Neural cell (in vitro differentiated cells): Measurements from ENCODE around the gene MCOLN1. TPM values are rescaled to one million over a fixed set of nuclear protein-coding genes. Genes with fewer than 3 reads are reported as not detected.

Experiments used
- H2AFZ ChIP-seq: fragments of 200-600, 300-800 bp; sonication (generic), shearing (Covaris generic); 2 replicates; pipeline ENCODE4 v1.6.0; 2014; ENCODE audit warnings: low read depth, mild to moderate bottlenecking, antibody characterized with exemption, low read length, moderate library complexity
- H3F3A ChIP-seq: fragments of 200-600 bp; shearing (Covaris generic); 2 replicates; pipeline ENCODE4 v1.6.1; 2016; ENCODE audit warnings: mild to moderate bottlenecking, moderate library complexity, mixed read lengths, antibody characterized with exemption, low read length; ENCODE audit not compliant: insufficient read depth, poor library complexity, severe bottlenecking
- H3K27ac ChIP-seq: fragments of 200-600, 300-800 bp; sonication (generic), shearing (Covaris generic); 2 replicates; pipeline ENCODE4 v1.5.1; 2014; ENCODE audit warnings: mild to moderate bottlenecking, low read length, moderate library complexity
- H3K27me3 ChIP-seq: fragments of 300-800, 200-600 bp; sonication (generic), shearing (Covaris generic); 2 replicates; pipeline ENCODE4 v1.6.0; 2014; ENCODE audit warnings: mild to moderate bottlenecking, low read depth, low read length, moderate library complexity; ENCODE audit not compliant: insufficient read depth
- H3K36me3 ChIP-seq: fragments of 300-800, 200-600 bp; sonication (generic), shearing (Covaris generic); 2 replicates; pipeline ENCODE4 v1.5.1; 2014; ENCODE audit warnings: mild to moderate bottlenecking, antibody characterized with exemption, low read length, moderate library complexity; ENCODE audit not compliant: insufficient read depth
- H3K4me2 ChIP-seq: fragments of 300-800, 200-600 bp; sonication (generic), shearing (Covaris generic); 2 replicates; pipeline ENCODE4 v1.6.0; 2014; ENCODE audit warnings: mild to moderate bottlenecking, low read length
- H3K4me3 ChIP-seq: fragments of 300-800, 200-600 bp; sonication (generic), shearing (Covaris generic); 2 replicates; pipeline ENCODE4 v1.5.1; 2014; ENCODE audit warnings: mild to moderate bottlenecking, low read length, moderate library complexity
- H3K79me2 ChIP-seq: fragments of 200-600 bp; shearing (Covaris generic); replicated peaks from 2 replicates; pipeline ENCODE4 v1.6.0; 2014; ENCODE audit warnings: mild to moderate bottlenecking, low read length, moderate library complexity; ENCODE audit not compliant: insufficient read depth
- H3K9ac ChIP-seq: fragments of 300-800, 200-600 bp; sonication (generic), shearing (Covaris generic); 2 replicates; pipeline ENCODE4 v1.6.1; 2016; ENCODE audit warnings: mild to moderate bottlenecking, low read length, mixed read lengths
- H3K9me2 ChIP-seq: fragments of 200-600 bp; shearing (Covaris generic); 2 replicates; pipeline ENCODE4 v1.6.1; 2016; ENCODE audit warnings: mild to moderate bottlenecking, low read length, mixed read lengths; ENCODE audit not compliant: insufficient read depth
- H3K9me3 ChIP-seq: fragments of 200-600, 300-800 bp; sonication (generic), shearing (Covaris generic); 2 replicates; pipeline ENCODE4 v1.6.1; 2016; ENCODE audit warnings: mild to moderate bottlenecking, mixed run types, low read length, moderate library complexity, mixed read lengths
- H4K20me1 ChIP-seq: fragments of 200-600 bp; shearing (Covaris generic); 2 replicates; pipeline ENCODE4 v1.6.1; 2016; ENCODE audit warnings: mild to moderate bottlenecking, mixed run types; ENCODE audit not compliant: insufficient read depth
- CTCF ChIP-seq: fragments of 450-650 bp; IDR thresholded peaks from 2 replicates; pipeline ENCODE4 v1.5.1; 2014; ENCODE audit warnings: antibody characterized with exemption, mild to moderate bottlenecking, moderate library complexity; ENCODE audit not compliant: poor library complexity, severe bottlenecking
- EP300 ChIP-seq: fragments of 450-650 bp; conservative IDR thresholded peaks from 2 replicates; pipeline ENCODE4 v1.6.1; 2014; ENCODE audit warnings: antibody characterized with exemption, mild to moderate bottlenecking, moderate library complexity; ENCODE audit not compliant: poor library complexity, severe bottlenecking
- EZH2 ChIP-seq: fragments of 200-600, 300-800 bp; shearing (Covaris generic), sonication (generic); IDR thresholded peaks from 2 replicates; pipeline ENCODE4 v1.6.1; 2014; ENCODE audit warnings: antibody characterized with exemption, low read length, borderline replicate concordance, mild to moderate bottlenecking; ENCODE audit not compliant: insufficient read depth, poor library complexity, severe bottlenecking
- MXI1 ChIP-seq: fragments of 450-650 bp; conservative IDR thresholded peaks from 2 replicates; pipeline ENCODE4 v1.6.1; 2014; ENCODE audit warnings: antibody characterized with exemption, mild to moderate bottlenecking; ENCODE audit not compliant: poor library complexity, severe bottlenecking
- POLR2AphosphoS5 ChIP-seq: IDR thresholded peaks from 2 replicates; pipeline ENCODE4 v1.6.1; 2012
- RAD21 ChIP-seq: fragments of 450-650 bp; conservative IDR thresholded peaks from 2 replicates; pipeline ENCODE4 v1.6.1; 2014; ENCODE audit warnings: antibody characterized with exemption, mild to moderate bottlenecking, moderate library complexity
- REST ChIP-seq: IDR thresholded peaks from 2 replicates; pipeline ENCODE4 v1.6.1; 2012; ENCODE audit warnings: borderline replicate concordance
- SMC3 ChIP-seq: fragments of 450-650 bp; conservative IDR thresholded peaks from 2 replicates; pipeline ENCODE4 v1.6.1; 2014; ENCODE audit warnings: antibody characterized with exemption, mild to moderate bottlenecking, moderate library complexity; ENCODE audit not compliant: poor library complexity
- TAF1 ChIP-seq: IDR thresholded peaks from 2 replicates; pipeline ENCODE4 v1.6.1; 2012; ENCODE audit warnings: low read depth
- polyA plus RNA-seq: library from polyadenylated mRNA; depleted of rRNA; stranded (reverse); fragments of >200 nt; gene quantifications from 2 replicates; pipeline ENCODE4 v1.2.3, GENCODE V29; 2014

MCOLN1 gene
- polyA plus RNA-seq, 1 donor from 2014 or later = 16.9 TPM

GRCh38 chr19:7533281-7533885 is 11.0 kb downstream of the MCOLN1 start:
- peak overlapping the region; percentile 86 for H3K9ac ChIP-seq
- no peaks in the 10 kb centered on the region for H3K9me3 ChIP-seq
- H3K79me2 ChIP-seq = no peaks in the 10 kb centered on the region
- H2AFZ ChIP-seq = peak overlapping the region; percentile 65
- peaks cover 5% of the 10 kb centered on the region for H3F3A ChIP-seq
- no peaks in the 10 kb centered on the region for H3K36me3 ChIP-seq
- no peaks in the 10 kb centered on the region for H3K27me3 ChIP-seq
- no peak for TF ChIP-seq RAD21
- no peak for TF ChIP-seq TAF1
- TF ChIP-seq CTCF = no peak
- TF ChIP-seq SMC3 = no peak
- no peak for TF ChIP-seq EP300
- TF ChIP-seq POLR2AphosphoS5 = no peak
- TF ChIP-seq EZH2 = no peak
- TF ChIP-seq REST = no peak
- no peak for TF ChIP-seq MXI1
- peak overlapping the region; percentile 87 for H3K27ac ChIP-seq
- H4K20me1 ChIP-seq = no peaks in the 10 kb centered on the region
- peak overlapping the region; percentile 94 for H3K4me3 ChIP-seq
- peak overlapping the region; percentile 70 for H3K4me2 ChIP-seq
- H3K9me2 ChIP-seq = no peaks in the 10 kb centered on the region

- H3K9ac ChIP-seq = peak overlapping the region; percentile 86
- H3K4me3 ChIP-seq = peak overlapping the region; percentile 94
- TF ChIP-seq CTCF = no peak
- no peak for TF ChIP-seq TAF1
- TF ChIP-seq POLR2AphosphoS5 = peak; percentile 97
- no peak for TF ChIP-seq EP300
- TF ChIP-seq REST = no peak
- TF ChIP-seq MXI1 = no peak
- H3F3A ChIP-seq = peaks cover 5% of the 10 kb centered on the region
- H3K36me3 ChIP-seq = no peaks in the 10 kb centered on the region
- no peaks in the 10 kb centered on the region for H4K20me1 ChIP-seq
- H3K27me3 ChIP-seq = no peaks in the 10 kb centered on the region
- H3K9me2 ChIP-seq = no peaks in the 10 kb centered on the region
- H3K4me2 ChIP-seq = peak overlapping the region; percentile 92
- peak overlapping the region; percentile 87 for H3K27ac ChIP-seq
- H3K79me2 ChIP-seq = no peaks in the 10 kb centered on the region
- H3K9me3 ChIP-seq = no peaks in the 10 kb centered on the region
- H2AFZ ChIP-seq = peak overlapping the region; percentile 65
Measured at GRCh38 chr19:7533925-7534480, 11.6 kb downstream of the MCOLN1 start.
